Upper lobe of right lung (tissue), 1 donor: ENCODE measurements around the gene KCNH8. TPM values are rescaled to one million over a fixed set of nuclear protein-coding genes. Genes with fewer than 3 reads are reported as not detected.

Experiments
- ATAC-seq: fragments of 200-7000 bp; cut with Tn5 transposase; one replicate; pipeline ENCODE4 v1.9.1; 2020; ENCODE audit warnings: mild to moderate bottlenecking, moderate library complexity
- DNase-seq: peaks from one replicate; pipeline ENCODE4 v3.0.0-alpha.2; 2020
- H3K27ac ChIP-seq: fragments of 200-600 bp; one replicate; pipeline ENCODE4 v1.8.0; 2022
- H3K27me3 ChIP-seq: fragments of 200-600 bp; one replicate; pipeline ENCODE4 v1.8.0; 2022; ENCODE audit warnings: mild to moderate bottlenecking
- H3K36me3 ChIP-seq: fragments of 200-600 bp; one replicate; pipeline ENCODE4 v1.8.0; 2022
- H3K4me1 ChIP-seq: fragments of 200-600 bp; one replicate; pipeline ENCODE4 v1.8.0; 2022
- H3K4me3 ChIP-seq: fragments of 200-600 bp; one replicate; pipeline ENCODE4 v1.8.0; 2022; ENCODE audit warnings: mild to moderate bottlenecking
- H3K9me3 ChIP-seq: fragments of 200-600 bp; one replicate; pipeline ENCODE4 v1.8.0; 2022
- intact Hi-C: fragments of 100-400 bp; cut with DNase I; formaldehyde crosslinking; loops from one replicate; pipeline ENCODE4 v1.11.0; 2022
- total RNA-seq: library from RNA; stranded (reverse); fragmentation: NEBNext Ultra II Directional; extraction: Animal tissue kit (Norgen Biotek cat#: 25700); gene quantifications from one replicate; pipeline ENCODE4 v1.2.1, GENCODE V29; 2021
- TF ChIP-seq, protein P1 (sequence below): fragments of 200-600 bp; IDR thresholded peaks from one replicate; pipeline ENCODE4 v1.8.0; 2022; ENCODE audit warnings: antibody characterized with exemption
- donor health status: DM: no; HTN: yes; CAD: no; lungs with severe emphysema.

Gene KCNH8
- total RNA-seq, 1 donor from 2014 or later, result 0.41 TPM

DNA sequence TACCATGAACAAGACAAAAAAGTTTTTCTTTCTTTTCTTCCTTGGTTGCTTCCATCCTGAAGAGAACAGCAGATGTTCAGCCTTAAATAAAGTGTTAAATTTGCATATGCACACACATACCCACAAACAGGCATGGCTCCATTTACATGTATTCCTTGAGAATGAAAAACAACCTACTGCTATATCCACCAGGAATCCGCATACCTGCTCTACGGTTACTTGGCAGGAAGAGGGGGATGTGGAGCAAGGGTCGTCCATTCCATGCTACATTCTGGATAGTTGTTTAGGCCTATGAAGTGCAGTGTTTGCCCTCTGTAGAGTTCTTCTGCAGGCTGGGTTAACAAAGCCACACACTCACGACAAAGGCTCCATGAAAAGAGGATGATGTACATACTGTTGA, 322.8 kb downstream of the KCNH8 start:
- Histone ChIP-seq H3K27me3 (no peaks in the 10 kb centered on the region), H3K36me3 (no peaks in the 10 kb centered on the region), H3K4me3 (no peak overlapping the region), H3K4me1 (no peaks in the 10 kb centered on the region), H3K27ac (no peak overlapping the region), H3K9me3 (no peaks in the 10 kb centered on the region)
- intact Hi-C loops, result no loop called here
- TF ChIP-seq, protein P1, sequence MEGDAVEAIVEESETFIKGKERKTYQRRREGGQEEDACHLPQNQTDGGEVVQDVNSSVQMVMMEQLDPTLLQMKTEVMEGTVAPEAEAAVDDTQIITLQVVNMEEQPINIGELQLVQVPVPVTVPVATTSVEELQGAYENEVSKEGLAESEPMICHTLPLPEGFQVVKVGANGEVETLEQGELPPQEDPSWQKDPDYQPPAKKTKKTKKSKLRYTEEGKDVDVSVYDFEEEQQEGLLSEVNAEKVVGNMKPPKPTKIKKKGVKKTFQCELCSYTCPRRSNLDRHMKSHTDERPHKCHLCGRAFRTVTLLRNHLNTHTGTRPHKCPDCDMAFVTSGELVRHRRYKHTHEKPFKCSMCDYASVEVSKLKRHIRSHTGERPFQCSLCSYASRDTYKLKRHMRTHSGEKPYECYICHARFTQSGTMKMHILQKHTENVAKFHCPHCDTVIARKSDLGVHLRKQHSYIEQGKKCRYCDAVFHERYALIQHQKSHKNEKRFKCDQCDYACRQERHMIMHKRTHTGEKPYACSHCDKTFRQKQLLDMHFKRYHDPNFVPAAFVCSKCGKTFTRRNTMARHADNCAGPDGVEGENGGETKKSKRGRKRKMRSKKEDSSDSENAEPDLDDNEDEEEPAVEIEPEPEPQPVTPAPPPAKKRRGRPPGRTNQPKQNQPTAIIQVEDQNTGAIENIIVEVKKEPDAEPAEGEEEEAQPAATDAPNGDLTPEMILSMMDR, result no peak
- no peak for DNase-seq
- no peak for ATAC-seq

DNA sequence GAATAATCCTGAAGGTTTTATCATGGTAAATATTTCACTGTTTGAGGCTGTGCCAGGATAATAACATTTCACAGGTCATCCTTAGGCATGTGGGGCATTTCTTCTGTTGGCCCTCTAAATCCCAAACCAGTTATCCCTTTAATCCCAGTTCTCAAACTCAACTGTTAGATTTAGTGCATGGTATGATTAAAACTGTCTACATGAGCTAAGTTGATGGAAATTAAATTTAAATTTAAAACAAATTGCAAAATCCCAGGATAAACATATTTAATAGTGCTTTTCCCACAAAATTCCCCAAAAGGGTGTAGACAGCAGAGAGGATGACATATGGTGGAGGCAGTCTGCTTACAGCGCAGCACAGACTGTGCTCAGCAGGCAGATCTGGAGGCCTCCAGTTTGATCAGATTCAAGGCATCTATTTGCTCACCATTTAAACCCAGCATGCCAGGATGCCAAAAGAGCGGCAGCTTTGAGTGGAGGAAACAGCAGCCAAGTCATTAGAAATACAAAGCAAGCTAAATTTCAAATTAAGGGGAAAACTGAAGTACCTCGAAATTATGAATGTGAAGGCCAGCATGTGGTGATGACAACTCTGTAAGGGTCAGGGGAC, 325.8 kb downstream of the KCNH8 start:
- intact Hi-C loops, result no loop called here
- Histone ChIP-seq H3K27me3 (no peaks in the 10 kb centered on the region), H3K4me1 (no peaks in the 10 kb centered on the region), H3K9me3 (no peaks in the 10 kb centered on the region), H3K4me3 (no peak overlapping the region), H3K36me3 (no peaks in the 10 kb centered on the region), H3K27ac (no peak overlapping the region)
- ATAC-seq (no peak), DNase-seq (no peak)
- TF ChIP-seq, protein P1, result no peak

DNA sequence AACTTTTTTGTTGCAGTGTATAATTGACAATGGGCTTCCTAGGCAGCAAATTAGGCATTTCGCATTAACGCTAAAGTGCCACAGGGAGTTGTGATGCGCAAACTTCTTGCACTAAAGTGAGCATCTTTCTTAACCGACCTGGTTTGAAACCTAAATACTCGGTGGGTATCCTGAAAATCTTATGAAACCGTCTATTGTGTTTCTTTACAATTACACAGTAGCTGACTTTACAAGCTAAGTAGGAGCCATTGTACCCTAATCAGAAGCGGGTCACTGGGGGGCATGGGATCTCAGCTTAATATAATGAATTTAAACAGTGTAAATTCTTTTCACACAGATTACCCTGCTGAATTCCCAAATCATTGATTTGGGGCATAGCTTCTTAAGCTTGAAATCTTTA, 328.0 kb downstream of the KCNH8 start:
- ATAC-seq (no peak), DNase-seq (no peak)
- Histone ChIP-seq H3K4me1 (no peaks in the 10 kb centered on the region), H3K27me3 (no peaks in the 10 kb centered on the region), H3K4me3 (no peak overlapping the region), H3K36me3 (no peaks in the 10 kb centered on the region), H3K27ac (no peak overlapping the region), H3K9me3 (no peaks in the 10 kb centered on the region)
- intact Hi-C loops, result no loop called here
- TF ChIP-seq, protein P1, result no peak

DNA sequence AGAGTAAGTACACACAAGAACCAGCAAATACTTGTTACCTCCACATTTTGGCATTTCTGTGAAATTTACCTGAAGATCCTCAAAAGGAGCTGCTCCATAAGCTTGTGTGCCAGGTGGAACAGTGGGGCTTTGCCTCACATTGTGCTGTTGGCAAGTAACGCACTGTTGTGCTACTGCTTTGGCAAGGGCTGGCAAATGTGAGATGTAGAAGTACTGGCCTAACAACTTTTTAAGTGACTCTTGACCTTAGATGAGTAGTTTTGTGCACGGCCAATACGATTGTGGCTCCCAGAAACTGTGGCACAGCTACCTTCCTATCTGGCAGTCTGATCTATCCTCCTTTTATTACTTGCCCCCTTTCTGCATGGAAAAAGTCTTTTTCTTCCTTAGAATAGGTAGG, 337.0 kb downstream of the KCNH8 start:
- intact Hi-C loops, result no loop called here
- TF ChIP-seq, protein P1, result no peak

DNA sequence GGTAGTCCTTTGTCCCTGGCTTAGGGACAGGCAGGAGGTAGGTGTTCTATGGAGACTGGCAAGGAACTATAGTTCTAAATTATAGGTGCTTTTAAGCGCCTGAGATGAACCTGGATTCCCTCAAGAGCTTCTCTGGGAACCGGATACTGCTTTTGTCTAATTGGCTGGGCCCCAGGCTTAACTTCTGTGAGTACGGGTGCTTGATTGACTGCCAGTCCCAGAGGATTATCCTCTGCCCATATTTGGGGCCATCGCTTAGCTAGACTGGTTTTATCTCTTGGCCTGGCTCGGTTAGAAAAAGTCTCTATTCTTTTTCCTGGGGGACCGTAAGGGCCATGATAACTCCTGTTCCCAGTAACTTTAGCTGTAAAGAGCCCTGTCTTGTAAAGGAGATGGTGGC, 339.1 kb downstream of the KCNH8 start:
- Histone ChIP-seq H3K27me3 (no peaks in the 10 kb centered on the region), H3K27ac (no peak overlapping the region), H3K9me3 (no peaks in the 10 kb centered on the region), H3K36me3 (no peaks in the 10 kb centered on the region), H3K4me3 (no peak overlapping the region), H3K4me1 (no peaks in the 10 kb centered on the region)
- TF ChIP-seq, protein P1, result no peak
- ATAC-seq, result no peak
- DNase-seq, result no peak
- intact Hi-C loops, result no loop called here

More for the DNA sequence above, 337.0 kb downstream of the KCNH8 start:
- no peaks in the 10 kb centered on the region for H3K27me3 ChIP-seq
- ATAC-seq (peak; percentile 76), DNase-seq (no peak)
- H3K9me3 ChIP-seq, result no peaks in the 10 kb centered on the region
- H3K27ac ChIP-seq, result no peak overlapping the region
- no peaks in the 10 kb centered on the region for H3K36me3 ChIP-seq
- H3K4me1 ChIP-seq, result no peaks in the 10 kb centered on the region
- no peak overlapping the region for H3K4me3 ChIP-seq

DNA sequence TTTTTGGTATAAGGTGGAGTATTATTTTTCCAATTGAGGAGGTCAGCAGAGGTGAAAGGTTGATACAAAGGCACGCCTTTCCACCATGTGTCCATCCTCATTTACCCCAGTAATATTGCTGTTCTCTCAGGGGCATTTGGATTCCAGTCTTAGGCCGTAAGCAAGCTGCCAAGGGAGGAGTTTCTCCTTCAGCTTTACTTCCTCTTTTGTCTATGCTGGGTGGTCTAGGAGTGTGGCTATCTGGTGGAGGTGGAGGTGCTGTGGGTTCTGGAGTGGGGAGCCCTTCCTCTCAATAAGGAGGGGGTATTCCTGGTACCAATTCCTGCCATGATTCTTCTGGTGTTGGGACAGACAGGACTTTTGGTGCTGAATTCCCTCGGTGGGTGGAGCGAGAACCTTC, 340.6 kb downstream of the KCNH8 start:
- H3K27me3 ChIP-seq, result no peaks in the 10 kb centered on the region
- intact Hi-C loops, result no loop called here
- ATAC-seq (no peak), DNase-seq (no peak)
- no peaks in the 10 kb centered on the region for H3K9me3 ChIP-seq
- H3K36me3 ChIP-seq, result no peaks in the 10 kb centered on the region
- TF ChIP-seq, protein P1, result no peak
- no peaks in the 10 kb centered on the region for H3K4me1 ChIP-seq
- no peak overlapping the region for H3K4me3 ChIP-seq
- H3K27ac ChIP-seq, result no peak overlapping the region
